ENCODE data around the gene VAC14.

VAC14 gene

DNA sequence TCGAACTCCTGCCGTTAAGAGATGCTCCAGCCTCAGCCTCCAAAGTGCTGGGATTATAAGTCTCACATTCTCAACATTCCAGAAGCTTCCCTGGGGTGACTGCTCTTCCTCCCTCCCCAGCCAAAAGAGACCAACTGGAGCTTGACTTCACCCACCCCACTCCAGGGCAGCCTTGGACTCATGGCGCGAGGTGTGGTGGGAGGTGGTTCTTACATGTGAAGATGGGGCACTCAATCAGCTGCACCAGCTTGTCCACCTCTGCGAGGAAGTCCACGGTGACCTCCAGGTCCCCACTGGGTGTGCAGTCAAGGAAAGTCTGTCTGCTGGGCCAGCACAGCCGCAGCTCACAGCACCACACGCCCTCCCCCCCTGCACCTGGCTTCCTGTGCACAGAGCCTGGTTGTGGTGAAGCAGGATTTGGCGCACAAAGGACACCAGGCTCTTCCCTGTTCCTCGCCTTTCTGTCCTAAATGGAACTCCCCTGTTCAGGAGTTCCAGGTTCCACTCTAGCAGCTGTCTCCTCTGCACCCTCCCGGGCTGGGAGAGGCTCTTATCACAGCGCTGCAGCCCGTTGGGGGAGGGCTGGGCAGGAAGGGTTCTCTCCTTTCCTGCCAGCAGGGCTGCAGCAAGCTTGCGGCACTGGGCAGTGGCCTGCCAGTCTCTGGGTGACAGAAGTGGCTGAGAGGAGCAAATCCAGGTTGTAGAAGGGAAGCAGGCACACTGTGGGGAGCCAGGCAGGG, 105.5 kb downstream of the VAC14 start:
- DNase-seq (ENCODE audit: low read depth) = no peak
- TF ChIP-seq, protein P1, sequence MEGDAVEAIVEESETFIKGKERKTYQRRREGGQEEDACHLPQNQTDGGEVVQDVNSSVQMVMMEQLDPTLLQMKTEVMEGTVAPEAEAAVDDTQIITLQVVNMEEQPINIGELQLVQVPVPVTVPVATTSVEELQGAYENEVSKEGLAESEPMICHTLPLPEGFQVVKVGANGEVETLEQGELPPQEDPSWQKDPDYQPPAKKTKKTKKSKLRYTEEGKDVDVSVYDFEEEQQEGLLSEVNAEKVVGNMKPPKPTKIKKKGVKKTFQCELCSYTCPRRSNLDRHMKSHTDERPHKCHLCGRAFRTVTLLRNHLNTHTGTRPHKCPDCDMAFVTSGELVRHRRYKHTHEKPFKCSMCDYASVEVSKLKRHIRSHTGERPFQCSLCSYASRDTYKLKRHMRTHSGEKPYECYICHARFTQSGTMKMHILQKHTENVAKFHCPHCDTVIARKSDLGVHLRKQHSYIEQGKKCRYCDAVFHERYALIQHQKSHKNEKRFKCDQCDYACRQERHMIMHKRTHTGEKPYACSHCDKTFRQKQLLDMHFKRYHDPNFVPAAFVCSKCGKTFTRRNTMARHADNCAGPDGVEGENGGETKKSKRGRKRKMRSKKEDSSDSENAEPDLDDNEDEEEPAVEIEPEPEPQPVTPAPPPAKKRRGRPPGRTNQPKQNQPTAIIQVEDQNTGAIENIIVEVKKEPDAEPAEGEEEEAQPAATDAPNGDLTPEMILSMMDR (IDR thresholded peaks at IDR 0.05; ENCODE audit: low read length, missing control alignments) = no peak
- H3K4me3 ChIP-seq (replicated peaks; ENCODE audit: low read depth, low read length) = no peak overlapping the region

DNA sequence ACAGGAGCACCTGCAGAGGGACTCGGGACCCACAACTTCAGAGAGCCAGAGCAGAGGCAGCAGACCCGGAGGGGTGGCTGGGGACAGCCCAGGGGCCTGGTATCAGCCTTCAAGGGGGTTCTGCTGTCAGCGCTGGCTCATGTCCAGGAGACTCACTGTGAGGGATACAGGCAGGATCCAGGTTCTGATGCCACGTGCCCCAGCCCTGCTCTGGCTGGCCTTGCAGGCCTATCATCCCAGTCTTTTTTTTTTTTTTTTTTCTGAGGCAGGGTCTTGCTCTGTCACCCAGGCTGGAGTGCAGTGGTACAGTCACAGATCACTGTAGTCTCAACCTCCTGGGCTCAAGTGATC, 106.1 kb downstream of the VAC14 start:
- no peak overlapping the region for H3K4me3 ChIP-seq (replicated peaks; ENCODE audit: low read depth, low read length)
- TF ChIP-seq, protein P1 (IDR thresholded peaks at IDR 0.05; ENCODE audit: low read length, missing control alignments) = no peak
- DNase-seq (ENCODE audit: low read depth) = no peak

- DNase-seq (ENCODE audit: low read depth) = peak; percentile 71
- TF ChIP-seq, protein P1 (IDR thresholded peaks at IDR 0.05; ENCODE audit: low read length, missing control alignments) = no peak
- H3K4me3 ChIP-seq (replicated peaks; ENCODE audit: low read depth, low read length) = no peak overlapping the region
These were observed 106.7 kb downstream of the VAC14 start for GRCh38 chr16:70694088-70694867.

DNA sequence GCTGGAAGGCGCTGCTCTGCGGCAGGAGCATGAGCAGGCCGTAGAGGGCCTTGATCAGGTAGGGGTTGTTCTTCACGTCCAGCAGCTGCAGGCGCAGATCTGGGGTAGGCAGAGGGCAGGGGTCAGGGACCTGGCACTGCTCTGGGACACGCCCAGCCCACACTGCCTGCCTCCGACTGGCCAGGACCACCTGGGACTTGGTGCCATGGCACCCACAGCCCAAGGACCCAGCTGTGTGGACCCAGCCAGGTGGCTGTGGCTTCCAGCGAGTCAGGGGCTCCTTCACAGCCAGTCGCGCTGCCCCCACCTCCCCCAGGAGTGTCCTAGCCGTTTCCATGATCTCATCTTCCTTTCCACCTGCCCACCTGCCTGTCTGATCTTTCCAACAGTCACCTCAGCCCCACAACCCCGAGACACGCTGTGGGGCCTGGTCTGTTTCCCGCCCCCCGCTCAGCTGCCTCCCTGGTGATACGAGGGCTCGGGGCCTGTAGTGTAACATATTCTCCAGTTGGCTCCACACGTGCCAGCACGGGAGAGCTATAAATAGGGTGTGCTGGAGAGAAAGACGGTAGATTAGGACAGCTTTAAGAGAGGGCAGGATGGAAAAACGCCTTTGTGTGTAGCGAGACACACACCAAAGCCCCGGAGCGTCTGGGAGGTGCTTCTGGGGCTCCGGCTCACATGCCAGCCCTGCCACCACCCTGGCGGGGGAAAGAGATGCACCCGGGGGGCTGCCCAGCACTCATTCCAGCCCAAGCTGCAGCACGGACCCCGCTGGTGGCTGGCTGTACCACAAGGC, 107.9 kb downstream of the VAC14 start:
- H3K4me3 ChIP-seq (replicated peaks; ENCODE audit: low read depth, low read length) = no peak overlapping the region
- TF ChIP-seq, protein P1 (IDR thresholded peaks at IDR 0.05; ENCODE audit: low read length, missing control alignments) = no peak

DNA sequence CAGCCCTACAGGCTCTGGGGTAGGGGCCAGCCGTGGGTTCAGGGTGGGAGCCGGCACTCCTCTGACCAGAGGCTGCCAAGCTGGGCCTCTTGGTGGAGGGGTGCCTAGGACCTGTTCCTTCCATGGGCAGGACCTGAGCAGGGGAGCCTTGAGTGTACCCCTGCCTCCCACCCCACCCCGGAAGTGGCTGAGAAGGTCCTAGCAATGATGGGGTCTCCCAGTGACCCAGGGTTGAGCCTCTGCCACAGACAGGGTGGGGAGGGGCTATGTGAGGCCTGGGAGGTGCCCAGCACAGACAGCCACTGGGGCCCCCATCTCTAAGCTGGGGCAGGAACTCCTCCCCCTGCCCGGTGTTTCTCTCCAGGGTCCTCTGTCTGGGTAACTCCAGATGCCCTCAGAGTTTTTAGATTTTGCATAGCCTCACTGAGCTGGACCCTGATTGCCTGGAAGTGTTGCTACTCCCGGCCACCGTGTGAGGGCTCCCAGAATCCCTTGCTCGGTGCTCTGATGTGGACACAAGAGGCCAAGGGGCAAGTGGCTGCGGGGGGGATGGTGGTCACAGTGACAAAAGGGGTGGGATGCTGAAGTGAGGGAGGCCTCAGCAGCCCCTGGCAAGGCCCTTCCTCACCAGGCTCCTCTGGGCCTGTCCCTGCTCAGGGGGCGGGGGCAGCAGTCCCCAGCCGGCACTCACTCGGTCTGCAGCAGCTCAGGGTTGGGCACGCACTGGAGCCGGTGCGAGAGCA, 108.7 kb downstream of the VAC14 start:
- H3K4me3 ChIP-seq (replicated peaks; ENCODE audit: low read depth, low read length) = no peak overlapping the region
- TF ChIP-seq, protein P1 (IDR thresholded peaks at IDR 0.05; ENCODE audit: low read length, missing control alignments) = no peak
- no peak for DNase-seq (ENCODE audit: low read depth)

More for the DNA sequence above, 107.9 kb downstream of the VAC14 start:
- no peak for DNase-seq (ENCODE audit: low read depth)

Data from fibroblast of pulmonary artery (primary cell).